SU-DHL-6 (cell line): ENCODE measurements around the gene TAPT1.

Experiments used
- EZH2phosphoT487 ChIP-seq: fragments of 200-600 bp; sonication (generic), shearing (Covaris generic); conservative IDR thresholded peaks from 2 replicates; pipeline ENCODE4 v1.6.1; 2018; ENCODE audit warnings: mild to moderate bottlenecking, antibody characterized with exemption, low read length, moderate library complexity, mixed read lengths
- TF ChIP-seq, protein P1 (sequence below): fragments of 200-600 bp; sonication (generic); IDR thresholded peaks from one replicate; pipeline ENCODE4 v1.5.1; 2017; ENCODE audit warnings: antibody characterized with exemption, mild to moderate bottlenecking, low read length, moderate library complexity; ENCODE audit not compliant: insufficient read depth, poor library complexity, severe bottlenecking

- TF ChIP-seq, protein P1, sequence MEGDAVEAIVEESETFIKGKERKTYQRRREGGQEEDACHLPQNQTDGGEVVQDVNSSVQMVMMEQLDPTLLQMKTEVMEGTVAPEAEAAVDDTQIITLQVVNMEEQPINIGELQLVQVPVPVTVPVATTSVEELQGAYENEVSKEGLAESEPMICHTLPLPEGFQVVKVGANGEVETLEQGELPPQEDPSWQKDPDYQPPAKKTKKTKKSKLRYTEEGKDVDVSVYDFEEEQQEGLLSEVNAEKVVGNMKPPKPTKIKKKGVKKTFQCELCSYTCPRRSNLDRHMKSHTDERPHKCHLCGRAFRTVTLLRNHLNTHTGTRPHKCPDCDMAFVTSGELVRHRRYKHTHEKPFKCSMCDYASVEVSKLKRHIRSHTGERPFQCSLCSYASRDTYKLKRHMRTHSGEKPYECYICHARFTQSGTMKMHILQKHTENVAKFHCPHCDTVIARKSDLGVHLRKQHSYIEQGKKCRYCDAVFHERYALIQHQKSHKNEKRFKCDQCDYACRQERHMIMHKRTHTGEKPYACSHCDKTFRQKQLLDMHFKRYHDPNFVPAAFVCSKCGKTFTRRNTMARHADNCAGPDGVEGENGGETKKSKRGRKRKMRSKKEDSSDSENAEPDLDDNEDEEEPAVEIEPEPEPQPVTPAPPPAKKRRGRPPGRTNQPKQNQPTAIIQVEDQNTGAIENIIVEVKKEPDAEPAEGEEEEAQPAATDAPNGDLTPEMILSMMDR, result no peak
- no peak for TF ChIP-seq EZH2phosphoT487
These were observed 42.0 kb upstream of the TAPT1 start for GRCh38 chr4:16268290-16268689.
